A549 (cell line): ENCODE measurements around the gene FIBCD1. TPM values are rescaled to one million over a fixed set of nuclear protein-coding genes. Genes with fewer than 3 reads are reported as not detected.
"Not testable (repeated sequence)": the region's sequence is repeated elsewhere in the genome, so short reads cannot be mapped to it uniquely, and the experiment has no call there.

ENCODE experiments used
- ATAC-seq, 2 experiments: fragments of 200-7000 bp in 1 of 2; fragments of >200 bp in 1 of 2; cut with Nextera tagmentation in 1 of 2; cut with Tn5 transposase in 1 of 2; 3 replicates each; pipeline versions ENCODE4 v1.8.0 to v1.9.1; 2018 to 2020; ENCODE audit warnings: mild to moderate bottlenecking in 1 of 2, moderate library complexity in 1 of 2
- CTCF ChIA-PET: fragments of 300-600 bp; sonication (Branson Sonifier 250); formaldehyde crosslinking; extraction: SDS; loops from one replicate; lab custom pipeline; 2021; ENCODE audit warnings: antibody characterized with exemption, inconsistent platforms; lab: Yijun Ruan, JAX
- POLR2A ChIA-PET: fragments of 350-600 bp; formaldehyde crosslinking; extraction: SDS; loops from one replicate; lab custom pipeline; 2021; ENCODE audit warnings: antibody characterized with exemption, inconsistent platforms; lab: Yijun Ruan, JAX
- DNase-seq, 2 experiments: peaks; one replicate each; pipeline versions ENCODE4 v3.0.0 to v3.0.0-alpha.2; 2011 to 2016; ENCODE audit warnings: low read depth in 1 of 2, low spot score in 1 of 2
- FAIRE-seq: peaks from 2 replicates; lab custom pipeline; 2011; peaks lifted over from hg19 to GRCh38; lab: Jason Lieb, UNC
- H3K27ac ChIP-seq, 2 experiments: fragments of >200 bp; sonication (Bioruptor Twin); formaldehyde crosslinking; 3 replicates each; pipeline ENCODE4 v1.5.1; 2016 to 2017
- H3K4me1 ChIP-seq: fragments of >200 bp; sonication (Bioruptor Twin); formaldehyde crosslinking; 3 replicates; pipeline ENCODE4 v1.6.1; 2016
- H3K4me2 ChIP-seq: fragments of >200 bp; sonication (Bioruptor Twin); formaldehyde crosslinking; 3 replicates; pipeline ENCODE4 v1.6.1; 2016
- H3K4me3 ChIP-seq: fragments of >200 bp; sonication (Bioruptor Twin); formaldehyde crosslinking; 3 replicates; pipeline ENCODE4 v1.5.1; 2016
- H3K9me3 ChIP-seq: fragments of >200 bp; sonication (Bioruptor Twin); formaldehyde crosslinking; 3 replicates; pipeline ENCODE4 v1.6.1; 2016
- CBX8 ChIP-seq: fragments of 200-600 bp; sonication (generic); IDR thresholded peaks from 2 replicates; pipeline ENCODE4 v1.6.1; 2016
- CEBPB ChIP-seq, 2 experiments: fragments of >200 bp in 1 of 2; sonication (Bioruptor Twin) in 1 of 2; formaldehyde crosslinking in 1 of 2; IDR thresholded peaks; 2 replicates each; pipeline ENCODE4 v1.6.1; 2012 to 2016
- EHMT2 ChIP-seq: fragments of 200-600 bp; sonication (generic); IDR thresholded peaks from 2 replicates; pipeline ENCODE4 v1.6.1; 2016; ENCODE audit warnings: antibody characterized with exemption, low read depth, mild to moderate bottlenecking, moderate library complexity
- ESRRA ChIP-seq: fragments of 150-350 bp; IDR thresholded peaks from 2 replicates; pipeline ENCODE4 v1.6.1; 2014; ENCODE audit warnings: mild to moderate bottlenecking, low read length, borderline replicate concordance
- HDAC2 ChIP-seq: fragments of 200-600 bp; sonication (generic); IDR thresholded peaks from 2 replicates; pipeline ENCODE4 v1.6.1; 2016
- HEYL ChIP-seq: fragments of 250-450 bp; sonication (Bioruptor Pico); IDR thresholded peaks from 2 replicates; pipeline ENCODE4 v1.8.0; 2021; ENCODE audit warnings: mild to moderate bottlenecking, moderate library complexity
- HOXA7 ChIP-seq: fragments of 250-450 bp; sonication (Bioruptor Pico); IDR thresholded peaks from 2 replicates; pipeline ENCODE4 v1.5.0; 2020; ENCODE audit warnings: mild to moderate bottlenecking, moderate library complexity
- HOXB13 ChIP-seq: fragments of 250-450 bp; sonication (Bioruptor Pico); IDR thresholded peaks from 2 replicates; pipeline ENCODE4 v1.5.0; 2020; ENCODE audit warnings: low read depth, mild to moderate bottlenecking, moderate library complexity
- HOXB5 ChIP-seq: fragments of 250-450 bp; sonication (Bioruptor Pico); IDR thresholded peaks from 2 replicates; pipeline ENCODE4 v1.5.0; 2020; ENCODE audit warnings: mild to moderate bottlenecking, moderate library complexity
- KDM5A ChIP-seq: fragments of 200-600 bp; sonication (generic); IDR thresholded peaks from 2 replicates; pipeline ENCODE4 v1.6.1; 2016; ENCODE audit warnings: antibody characterized with exemption, mild to moderate bottlenecking
- MYC ChIP-seq: IDR thresholded peaks from 2 replicates; pipeline ENCODE4 v1.6.1; 2012; ENCODE audit warnings: mild to moderate bottlenecking, inconsistent platforms, low read length, improper control_type of control experiment, borderline replicate concordance
- NPAS2 ChIP-seq: fragments of 250-450 bp; sonication (Bioruptor Pico); IDR thresholded peaks from 2 replicates; pipeline ENCODE4 v1.8.0; 2022; ENCODE audit warnings: mild to moderate bottlenecking, moderate library complexity, borderline replicate concordance
- NR3C1 ChIP-seq: fragments of >200 bp; sonication (Bioruptor Twin); formaldehyde crosslinking; IDR thresholded peaks from 3 replicates; pipeline ENCODE4 v1.6.1; 2017
- PHF8 ChIP-seq: fragments of 200-600 bp; sonication (generic); IDR thresholded peaks from 2 replicates; pipeline ENCODE4 v1.6.1; 2016; ENCODE audit warnings: low read depth, mild to moderate bottlenecking, antibody characterized with exemption, moderate library complexity, borderline replicate concordance
- RAD21 ChIP-seq, 2 experiments: fragments of >200 bp in 1 of 2; sonication (Bioruptor Twin) in 1 of 2; formaldehyde crosslinking in 1 of 2; IDR thresholded peaks in 1 of 2; conservative IDR thresholded peaks in 1 of 2; 2 replicates in 1 of 2; 3 replicates in 1 of 2; pipeline ENCODE4 v1.6.1; 2012 to 2018; ENCODE audit warnings: inconsistent platforms in 1 of 2
- RARB ChIP-seq: fragments of 250-450 bp; sonication (Bioruptor Pico); IDR thresholded peaks from 2 replicates; pipeline ENCODE4 v1.8.0; 2021; ENCODE audit warnings: mild to moderate bottlenecking, moderate library complexity
- RCOR1 ChIP-seq: fragments of 150-350 bp; IDR thresholded peaks from 2 replicates; pipeline ENCODE4 v1.6.1; 2014; ENCODE audit warnings: antibody characterized with exemption, low read length, low read depth
- SREBF2 ChIP-seq: fragments of 450-650 bp; IDR thresholded peaks from 2 replicates; pipeline ENCODE4 v1.6.1; 2014; ENCODE audit warnings: mild to moderate bottlenecking, moderate library complexity
- ZFP36 ChIP-seq: fragments of 450-650 bp; IDR thresholded peaks from 2 replicates; pipeline ENCODE4 v1.6.1; 2014; ENCODE audit warnings: borderline replicate concordance; ENCODE audit not compliant: partially characterized antibody
- ZNF302 ChIP-seq: fragments of 250-450 bp; sonication (Bioruptor Pico); IDR thresholded peaks from 2 replicates; pipeline ENCODE4 v1.9.0; 2021; ENCODE audit warnings: inconsistent platforms, mild to moderate bottlenecking, moderate library complexity
- ZSCAN20 ChIP-seq: fragments of 250-450 bp; sonication (Bioruptor Pico); IDR thresholded peaks from 2 replicates; pipeline ENCODE4 v1.8.0; 2022; ENCODE audit warnings: mild to moderate bottlenecking, moderate library complexity
- WGBS: methylation state at CpG from one replicate; pipeline ENCODE4 v1.1.6; 2017; ENCODE audit errors: missing lambda C conversion rate; 5-methylcytosine and 5-hydroxymethylcytosine counted together
- polyA plus RNA-seq, 4 experiments: library from polyadenylated mRNA; depleted of rRNA in 3 of 4; stranded (reverse); fragments of >200 nt; fragmentation: RNase III in 1 of 4; extraction: RNeasy Plus Mini Kit Qiagen cat#74134 plus additional on column Dnase treatment in 1 of 4; gene quantifications; 2 replicates in 3 of 4; 3 replicates in 1 of 4; pipeline ENCODE4 v1.2.3, GENCODE V29; 2011 to 2017
- TF ChIP-seq, protein P1 (sequence below): fragments of 250-450 bp; sonication (Bioruptor Pico); IDR thresholded peaks from 2 replicates; pipeline ENCODE4 v1.5.0; 2021; ENCODE audit warnings: mild to moderate bottlenecking, moderate library complexity, borderline replicate concordance
- TF ChIP-seq, protein P2 (sequence below): IDR thresholded peaks from 2 replicates; pipeline ENCODE4 v1.6.1; 2012
- TF ChIP-seq, protein P3 (sequence below): fragments of 450-650 bp; IDR thresholded peaks from 2 replicates; pipeline ENCODE4 v1.6.1; 2014; ENCODE audit warnings: antibody characterized with exemption

FIBCD1 gene
- polyA plus RNA-seq, 2 of the 4 experiments (the other 2 are of a cell fraction) = 4.8 to 4.9 TPM

DNA sequence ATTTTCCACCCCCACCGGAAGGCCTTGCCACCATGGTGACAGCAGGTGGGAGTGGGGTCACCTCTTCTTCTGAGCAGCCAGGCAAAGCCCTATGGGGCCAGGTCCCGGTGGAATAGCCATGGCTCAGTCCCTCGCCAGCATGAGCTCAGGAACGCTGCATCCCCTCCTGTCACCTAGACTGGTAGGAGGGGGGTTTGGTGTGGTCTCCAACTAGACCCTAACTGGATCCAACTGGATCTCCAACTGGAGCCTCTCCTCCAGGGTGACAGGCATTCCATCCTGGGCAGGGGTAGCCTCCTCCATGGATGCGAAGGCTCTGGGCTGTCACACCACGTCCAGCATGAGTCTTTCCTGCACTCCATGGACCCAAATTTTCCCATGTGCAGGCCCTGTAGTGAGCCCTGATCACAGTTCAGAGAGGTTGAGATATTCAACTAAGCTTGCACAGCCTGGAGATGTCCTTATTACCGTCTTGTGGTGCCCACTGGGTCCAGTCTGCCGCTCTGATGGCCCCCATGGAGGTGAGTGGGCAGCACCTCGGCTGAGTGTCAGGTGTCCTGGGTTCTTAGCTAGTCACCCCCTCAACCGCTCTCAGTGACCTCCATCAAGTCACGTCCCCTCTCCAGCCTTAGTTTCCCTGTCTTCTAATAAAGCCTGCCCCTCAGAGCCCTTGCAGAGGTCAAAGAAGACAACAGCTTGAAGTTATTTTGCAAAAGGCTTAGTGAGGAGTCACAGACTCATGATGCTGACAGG, 18.6 kb upstream of the FIBCD1 start:
- 54% methylated on average over 11 of the region's 11 CpGs for WGBS
- peaks cover 9% of the 10 kb centered on the region for H3K4me1 ChIP-seq
- no peak overlapping the region for H3K4me2 ChIP-seq
- CTCF ChIA-PET = interaction anchor here (0.9 to 4.2 kb wide), 10 partner anchors 8 to 250 kb away, joined by 3 to 24 read pairs (median 4); no protein-coding TSS in a partner anchor
- no peak overlapping the region for H3K4me3 ChIP-seq
- DNase-seq = no peak
- FAIRE-seq = no peak
- peaks cover 8% of the 10 kb centered on the region; the same call in 2 of the 3 replicates for H3K9me3 ChIP-seq
- POLR2A ChIA-PET = no interaction called here
- ATAC-seq = no peak
- TF ChIP-seq RCOR1 (no peak), KDM5A (no peak), ZSCAN20 (CRISPR knock-in tag) (no peak), HOXA7 (CRISPR knock-in tag) (no peak), HEYL (CRISPR knock-in tag) (no peak), NPAS2 (CRISPR knock-in tag) (no peak), CBX8 (no peak), NR3C1 (no peak), PHF8 (no peak), ZNF302 (CRISPR knock-in tag) (no peak)
- TF ChIP-seq, protein P1, sequence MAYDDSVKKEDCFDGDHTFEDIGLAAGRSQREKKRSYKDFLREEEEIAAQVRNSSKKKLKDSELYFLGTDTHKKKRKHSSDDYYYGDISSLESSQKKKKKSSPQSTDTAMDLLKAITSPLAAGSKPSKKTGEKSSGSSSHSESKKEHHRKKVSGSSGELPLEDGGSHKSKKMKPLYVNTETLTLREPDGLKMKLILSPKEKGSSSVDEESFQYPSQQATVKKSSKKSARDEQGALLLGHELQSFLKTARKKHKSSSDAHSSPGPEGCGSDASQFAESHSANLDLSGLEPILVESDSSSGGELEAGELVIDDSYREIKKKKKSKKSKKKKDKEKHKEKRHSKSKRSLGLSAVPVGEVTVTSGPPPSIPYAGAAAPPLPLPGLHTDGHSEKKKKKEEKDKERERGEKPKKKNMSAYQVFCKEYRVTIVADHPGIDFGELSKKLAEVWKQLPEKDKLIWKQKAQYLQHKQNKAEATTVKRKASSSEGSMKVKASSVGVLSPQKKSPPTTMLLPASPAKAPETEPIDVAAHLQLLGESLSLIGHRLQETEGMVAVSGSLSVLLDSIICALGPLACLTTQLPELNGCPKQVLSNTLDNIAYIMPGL (CRISPR knock-in tag) = no peak
- no peak overlapping the region for H3K27ac ChIP-seq

DNA sequence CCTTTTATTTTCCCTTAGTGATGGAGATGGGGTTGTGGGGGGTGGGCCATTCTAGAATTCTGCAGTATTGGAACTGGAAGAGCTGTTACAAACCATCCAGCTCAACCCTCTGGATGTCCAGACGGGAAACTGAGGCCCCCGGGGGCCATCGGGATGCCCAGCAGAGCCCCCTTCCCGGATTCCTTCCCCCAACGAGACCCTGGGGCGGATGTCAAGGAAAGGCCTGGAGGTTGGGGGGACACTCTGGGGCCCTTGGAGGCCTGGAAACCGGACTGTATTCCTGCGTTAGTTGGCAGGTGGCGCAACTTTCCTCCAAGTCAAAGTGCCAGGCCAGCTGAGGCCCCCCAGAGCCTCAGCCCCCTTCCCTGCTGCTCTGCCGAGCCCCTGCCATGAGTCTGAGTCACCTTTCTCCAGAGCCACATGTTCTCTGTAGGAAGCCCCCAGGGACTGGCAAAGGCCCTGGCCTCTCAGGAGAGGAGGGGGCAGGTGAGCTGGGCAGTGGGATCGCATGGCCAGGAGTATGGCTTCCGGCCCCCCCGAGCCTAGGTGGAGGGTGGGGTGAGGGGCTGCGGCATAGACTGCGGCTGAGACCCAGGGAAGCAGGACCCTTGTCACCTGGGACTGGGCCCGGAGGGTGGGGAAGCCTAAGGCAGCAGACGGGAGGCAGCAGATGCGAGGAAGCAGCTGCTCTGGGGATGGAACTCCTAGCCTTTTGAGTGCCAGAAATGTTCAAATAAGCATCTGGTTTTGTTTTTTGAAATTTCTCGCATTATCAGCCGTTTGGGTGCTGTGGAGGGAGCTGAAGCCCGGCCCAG, 17.8 kb upstream of the FIBCD1 start:
- Histone ChIP-seq H3K4me3 (no peak overlapping the region), H3K9me3 (peaks cover 8% of the 10 kb centered on the region; the same call in 2 of the 3 replicates), H3K4me2 (no peak overlapping the region), H3K4me1 (peaks cover 2% of the 10 kb centered on the region), H3K27ac (no peak overlapping the region)
- POLR2A ChIA-PET = no interaction called here
- 42% methylated on average over 21 of the region's 21 CpGs for WGBS
- CTCF ChIA-PET = interaction anchor here (0.6 to 4.2 kb wide), 13 partner anchors 9 to 644 kb away, joined by 3 to 24 read pairs (median 4); no protein-coding TSS in a partner anchor
- TF ChIP-seq, protein P2, sequence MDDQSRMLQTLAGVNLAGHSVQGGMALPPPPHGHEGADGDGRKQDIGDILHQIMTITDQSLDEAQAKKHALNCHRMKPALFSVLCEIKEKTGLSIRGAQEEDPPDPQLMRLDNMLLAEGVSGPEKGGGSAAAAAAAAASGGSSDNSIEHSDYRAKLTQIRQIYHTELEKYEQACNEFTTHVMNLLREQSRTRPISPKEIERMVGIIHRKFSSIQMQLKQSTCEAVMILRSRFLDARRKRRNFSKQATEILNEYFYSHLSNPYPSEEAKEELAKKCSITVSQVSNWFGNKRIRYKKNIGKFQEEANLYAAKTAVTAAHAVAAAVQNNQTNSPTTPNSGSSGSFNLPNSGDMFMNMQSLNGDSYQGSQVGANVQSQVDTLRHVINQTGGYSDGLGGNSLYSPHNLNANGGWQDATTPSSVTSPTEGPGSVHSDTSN = no peak
- TF ChIP-seq HOXB13 = no peak
- TF ChIP-seq HOXB5 (CRISPR knock-in tag) = no peak
- DNase-seq (no peak), ATAC-seq (no peak), FAIRE-seq (no peak)

DNA sequence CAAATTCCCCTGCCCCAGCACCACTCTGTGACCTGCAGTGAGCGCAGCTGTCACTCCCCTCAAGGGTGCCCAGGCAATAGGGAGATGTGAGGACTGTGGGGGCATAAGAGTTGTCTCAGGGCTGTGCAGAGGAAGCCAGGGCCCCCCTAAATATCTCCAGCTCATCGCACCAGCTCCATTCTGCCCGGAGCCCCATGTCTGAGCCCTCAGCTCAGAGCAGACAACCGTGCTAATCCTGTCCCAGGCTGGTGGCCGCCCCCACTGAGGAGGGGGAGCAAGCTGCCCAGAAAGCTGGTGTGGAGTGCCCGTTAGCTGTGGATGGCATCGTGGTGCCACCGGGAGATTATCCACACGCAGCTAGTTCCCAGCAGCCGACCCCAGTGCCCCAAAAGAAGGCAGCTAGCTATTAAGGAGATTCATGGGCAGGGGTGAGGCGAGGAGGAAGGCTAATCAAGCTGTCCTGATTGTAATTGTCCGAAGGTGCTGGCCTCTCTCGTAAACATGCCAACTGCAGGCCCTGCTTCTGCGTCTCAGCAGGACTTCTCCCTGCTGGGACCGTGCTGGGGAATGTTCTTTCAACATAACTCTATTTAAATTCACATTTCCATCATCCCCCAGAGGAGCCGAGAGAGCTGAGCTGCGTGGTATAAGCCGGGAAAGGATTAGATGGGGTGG, 17.0 kb upstream of the FIBCD1 start:
- Histone ChIP-seq H3K4me2 (no peak overlapping the region), H3K9me3 (peaks cover 8% of the 10 kb centered on the region; the same call in 2 of the 3 replicates), H3K4me3 (no peak overlapping the region)
- CTCF ChIA-PET = interaction anchor here (0.6 to 4.2 kb wide), 14 partner anchors 9 to 645 kb away, joined by 3 to 24 read pairs (median 4); no protein-coding TSS in a partner anchor
- POLR2A ChIA-PET = no interaction called here
- TF ChIP-seq EHMT2 = no peak
- TF ChIP-seq MYC = no peak
- TF ChIP-seq CEBPB (IDR thresholded peaks at IDR 0.05) = no peak
- no peak for TF ChIP-seq HDAC2
- TF ChIP-seq RAD21 (conservative IDR thresholded peaks at IDR 0.05 in 1 of 2, IDR thresholded peaks at IDR 0.05 in 1 of 2) = no peak
- TF ChIP-seq CBX8 = no peak
- no peak for TF ChIP-seq HOXB13
- TF ChIP-seq NPAS2 (CRISPR knock-in tag) = no peak
- TF ChIP-seq HEYL (CRISPR knock-in tag) = no peak
- TF ChIP-seq ESRRA = no peak
- TF ChIP-seq SREBF2 = no peak
- no peak for TF ChIP-seq RARB (CRISPR knock-in tag)
- TF ChIP-seq, protein P3, sequence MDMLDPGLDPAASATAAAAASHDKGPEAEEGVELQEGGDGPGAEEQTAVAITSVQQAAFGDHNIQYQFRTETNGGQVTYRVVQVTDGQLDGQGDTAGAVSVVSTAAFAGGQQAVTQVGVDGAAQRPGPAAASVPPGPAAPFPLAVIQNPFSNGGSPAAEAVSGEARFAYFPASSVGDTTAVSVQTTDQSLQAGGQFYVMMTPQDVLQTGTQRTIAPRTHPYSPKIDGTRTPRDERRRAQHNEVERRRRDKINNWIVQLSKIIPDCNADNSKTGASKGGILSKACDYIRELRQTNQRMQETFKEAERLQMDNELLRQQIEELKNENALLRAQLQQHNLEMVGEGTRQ = no peak
- no peak for TF ChIP-seq ZFP36
- TF ChIP-seq, all 56 proteins: peak for 0
- WGBS = 60% methylated on average over 13 of the region's 18 CpGs
- no peak for ATAC-seq
- DNase-seq = no peak
- no peak overlapping the region for H3K27ac ChIP-seq
- FAIRE-seq = no peak
- no peaks in the 10 kb centered on the region for H3K4me1 ChIP-seq

DNA sequence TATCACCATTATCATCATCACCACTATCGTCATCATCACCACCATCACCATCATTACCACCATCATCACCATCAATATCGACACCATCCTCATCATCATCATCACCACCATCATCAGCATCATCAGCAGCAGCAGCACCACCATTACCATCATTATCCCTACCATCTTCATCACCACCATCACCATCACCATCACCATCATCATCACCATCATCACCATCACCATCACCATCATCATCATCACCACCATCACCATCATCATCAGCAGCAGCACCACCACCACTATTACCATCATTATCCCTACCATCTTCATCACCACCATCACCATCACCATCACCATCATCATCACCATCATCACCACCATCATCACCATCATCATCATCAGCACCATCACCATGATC, 15.9 kb upstream of the FIBCD1 start:
- peaks cover 16% of the 10 kb centered on the region for H3K9me3 ChIP-seq
- ATAC-seq, H3K4me1 ChIP-seq, DNase-seq, H3K4me3 ChIP-seq, POLR2A ChIA-PET, FAIRE-seq, H3K4me2 ChIP-seq, H3K27ac ChIP-seq: not testable (repeated sequence)
- WGBS = 47% methylated on average over 2 of the region's 2 CpGs
- CTCF ChIA-PET = interaction anchor here (0.9 to 4.2 kb wide), 5 partner anchors 12 to 382 kb away, joined by 3 to 24 read pairs (median 4); no protein-coding TSS in a partner anchor
